Stimulated activated naive CD4-positive, alpha-beta T cell (primary cell): ENCODE measurements around the gene PUM2.

Experiments
- DNase-seq, 6 experiments: peaks; one replicate each; lab custom pipeline; 2025; lab: John Stamatoyannopoulos, UW

PUM2 gene

GRCh38 chr2:20215183-20216040 is 135.2 kb downstream of the PUM2 start:
- DNase-seq, result no peak

DNA sequence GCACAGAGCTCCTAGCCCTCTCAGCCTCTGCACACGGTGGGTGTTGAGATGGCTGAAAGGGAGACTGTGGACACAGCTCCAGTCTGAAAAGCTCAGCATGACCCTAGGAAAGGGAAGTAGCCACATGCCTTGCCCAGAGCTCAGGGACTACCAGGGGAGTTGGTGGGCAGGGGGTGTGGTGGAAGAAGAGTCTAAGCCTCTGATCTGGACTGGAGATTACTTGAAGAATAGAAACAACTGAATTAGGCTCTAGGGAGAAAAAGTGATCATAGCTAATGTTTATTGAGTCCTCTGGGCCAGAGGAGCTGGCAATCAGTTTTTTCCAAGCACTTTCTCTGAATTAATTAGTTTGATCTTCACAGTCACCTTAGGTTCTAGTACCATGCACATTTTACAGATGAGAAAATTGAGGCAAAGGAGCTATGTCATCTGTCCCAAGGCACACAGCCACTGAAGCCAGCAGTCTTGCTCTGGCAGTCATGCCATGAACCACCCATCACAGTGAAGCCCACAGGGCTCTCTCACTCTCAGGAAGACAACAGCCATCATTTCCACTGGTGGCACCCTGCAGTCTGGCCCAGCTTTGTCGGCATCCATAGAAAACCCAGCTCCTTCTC is 136.0 kb downstream of the PUM2 start:
- DNase-seq, result no peak

- DNase-seq, result no peak
Measured at GRCh38 chr2:20213651-20214565, 136.7 kb downstream of the PUM2 start.

GRCh38 chr2:20212871-20213503 is 137.7 kb downstream of the PUM2 start:
- DNase-seq, result no peak

GRCh38 chr2:20212459-20212870 is 138.2 kb downstream of the PUM2 start:
- DNase-seq, result no peak

DNA sequence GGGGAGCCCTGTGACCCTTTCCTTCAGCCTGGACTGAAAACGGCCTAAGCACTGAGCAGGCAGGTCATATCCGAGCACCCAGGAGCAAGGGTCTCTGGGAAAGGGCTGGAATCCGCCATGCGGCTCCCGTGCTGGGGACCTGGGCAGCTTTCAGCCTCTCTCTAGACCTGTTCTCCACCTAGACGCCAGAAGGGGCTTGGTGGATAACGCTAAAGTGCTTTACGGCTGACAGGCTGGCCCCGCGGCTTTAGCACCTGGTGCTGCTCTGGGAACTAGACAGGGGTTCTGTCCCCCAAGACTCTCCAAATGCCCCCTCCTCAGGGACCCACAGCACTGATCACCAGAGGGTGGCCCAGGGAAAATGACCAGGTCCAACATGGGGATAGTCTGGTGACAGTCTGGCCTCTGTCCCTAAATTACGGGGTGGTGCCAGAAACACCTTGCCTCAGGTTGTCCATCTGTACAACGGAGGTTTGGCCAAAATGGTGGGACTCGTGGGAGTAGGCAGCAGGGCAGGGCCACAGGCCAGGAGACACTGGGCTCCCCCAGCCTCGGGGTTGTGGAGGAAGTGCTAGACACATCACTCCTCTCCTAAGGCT is 138.7 kb downstream of the PUM2 start:
- DNase-seq, result no peak

GRCh38 chr2:20211420-20211819 is 139.2 kb downstream of the PUM2 start:
- DNase-seq, result no peak

- DNase-seq, result no peak
Measured at GRCh38 chr2:20210462-20210861, 140.2 kb downstream of the PUM2 start.

DNA sequence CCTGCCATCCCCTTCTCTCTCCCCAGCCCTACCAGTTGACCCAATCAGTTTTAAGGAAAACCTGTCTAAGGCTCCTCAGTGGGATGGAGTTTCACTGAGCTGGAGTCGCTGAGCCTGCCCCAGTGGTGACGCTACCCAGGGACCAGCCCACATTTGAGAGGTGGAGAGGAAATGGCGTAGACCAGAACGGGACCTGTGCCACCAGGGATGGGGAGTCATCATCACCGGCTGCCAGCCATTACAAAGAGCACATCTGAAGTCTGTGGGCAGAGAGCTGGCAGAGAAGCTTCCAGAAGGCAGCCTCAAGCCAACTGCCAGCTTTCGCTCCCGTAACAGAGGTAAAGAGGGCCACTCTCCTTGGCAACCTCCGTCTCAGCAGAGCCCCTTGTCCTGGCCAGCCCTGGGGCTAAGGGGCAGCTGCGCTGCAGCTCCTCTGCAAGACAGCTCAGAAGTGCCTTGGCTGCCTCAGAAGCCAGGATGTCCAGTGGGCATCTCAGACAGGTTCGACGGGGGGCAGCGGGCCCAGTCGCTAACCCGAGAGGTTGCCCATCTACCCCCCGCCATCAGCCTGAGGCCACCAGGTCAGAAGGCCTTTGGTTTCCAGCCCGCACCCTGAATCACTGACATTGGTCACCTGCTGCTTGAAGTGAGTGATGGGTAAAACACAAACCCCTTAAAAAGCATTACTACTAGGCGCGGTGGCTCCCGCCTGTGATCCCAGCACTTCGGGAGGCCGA is 141.1 kb downstream of the PUM2 start:
- no peak for DNase-seq

DNA sequence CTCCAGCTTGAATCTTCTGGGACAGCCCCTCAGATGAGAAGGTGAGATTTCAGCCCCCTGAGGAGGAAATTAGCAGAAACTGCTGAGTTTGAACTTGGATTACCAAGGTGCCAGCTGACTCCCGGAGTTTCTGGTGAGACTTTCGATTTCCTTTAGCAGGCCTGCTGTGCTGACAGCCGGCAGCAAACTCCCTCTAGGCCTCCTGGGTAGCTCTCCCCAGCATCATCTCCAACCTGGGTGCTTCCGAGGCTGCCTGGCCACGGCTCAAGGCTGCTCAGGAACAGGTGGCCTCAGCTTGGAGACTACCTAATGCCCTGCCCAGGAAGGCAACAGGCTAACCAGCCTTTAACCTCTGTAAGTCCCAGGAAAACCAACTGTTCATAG is 142.2 kb downstream of the PUM2 start:
- DNase-seq, result no peak

DNA sequence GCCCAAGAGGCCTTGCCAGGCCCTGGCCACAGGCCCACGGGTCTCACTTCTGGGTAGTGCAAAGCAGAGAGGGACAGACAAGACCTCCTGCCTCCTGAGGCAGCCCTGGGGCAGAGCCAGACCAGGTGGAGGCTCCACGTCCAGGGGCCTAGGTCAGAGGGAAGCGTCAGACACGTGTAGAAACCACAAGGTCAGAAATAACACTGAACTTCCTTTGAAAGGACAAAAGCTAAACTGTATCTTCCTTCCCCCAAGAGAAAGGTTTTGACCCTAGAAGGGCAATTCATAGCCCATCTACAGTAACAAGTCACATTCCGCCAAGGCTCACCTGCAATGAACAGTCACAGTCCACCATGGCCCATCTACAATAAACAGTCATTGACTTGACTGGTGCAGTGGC is 143.6 kb downstream of the PUM2 start:
- DNase-seq, result no peak

DNA sequence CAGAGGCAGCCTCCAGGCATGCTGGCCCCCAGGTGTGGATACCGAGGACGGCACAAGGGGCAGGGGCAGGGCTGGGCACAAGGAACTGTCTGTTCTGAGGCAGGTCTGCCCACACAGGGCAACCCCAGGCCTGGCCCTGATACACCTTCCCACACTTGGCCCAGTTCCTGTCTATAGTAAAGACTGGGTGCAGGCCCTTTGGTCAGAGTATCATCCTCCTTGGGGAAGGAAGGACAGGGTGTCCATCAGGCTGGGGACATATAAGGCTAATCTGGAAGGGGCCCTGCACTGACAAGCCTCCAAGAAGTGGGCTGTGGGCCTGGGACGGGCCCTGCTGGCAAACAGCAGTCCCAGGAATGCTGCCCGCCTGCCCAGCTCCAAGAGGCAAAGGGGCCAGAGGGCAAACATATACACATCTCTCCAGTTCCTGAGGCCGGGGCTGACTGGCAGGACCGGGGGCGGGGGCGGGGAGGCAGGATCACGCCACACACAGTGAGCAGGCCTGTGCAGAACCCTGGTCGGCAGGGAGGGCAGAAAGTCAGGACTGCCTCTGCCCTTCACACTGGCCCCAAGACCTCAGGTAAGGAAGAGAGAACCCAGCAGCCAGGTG is 144.6 kb downstream of the PUM2 start:
- no peak for DNase-seq

GRCh38 chr2:20205069-20205468 is 145.6 kb downstream of the PUM2 start:
- DNase-seq, result no peak

DNA sequence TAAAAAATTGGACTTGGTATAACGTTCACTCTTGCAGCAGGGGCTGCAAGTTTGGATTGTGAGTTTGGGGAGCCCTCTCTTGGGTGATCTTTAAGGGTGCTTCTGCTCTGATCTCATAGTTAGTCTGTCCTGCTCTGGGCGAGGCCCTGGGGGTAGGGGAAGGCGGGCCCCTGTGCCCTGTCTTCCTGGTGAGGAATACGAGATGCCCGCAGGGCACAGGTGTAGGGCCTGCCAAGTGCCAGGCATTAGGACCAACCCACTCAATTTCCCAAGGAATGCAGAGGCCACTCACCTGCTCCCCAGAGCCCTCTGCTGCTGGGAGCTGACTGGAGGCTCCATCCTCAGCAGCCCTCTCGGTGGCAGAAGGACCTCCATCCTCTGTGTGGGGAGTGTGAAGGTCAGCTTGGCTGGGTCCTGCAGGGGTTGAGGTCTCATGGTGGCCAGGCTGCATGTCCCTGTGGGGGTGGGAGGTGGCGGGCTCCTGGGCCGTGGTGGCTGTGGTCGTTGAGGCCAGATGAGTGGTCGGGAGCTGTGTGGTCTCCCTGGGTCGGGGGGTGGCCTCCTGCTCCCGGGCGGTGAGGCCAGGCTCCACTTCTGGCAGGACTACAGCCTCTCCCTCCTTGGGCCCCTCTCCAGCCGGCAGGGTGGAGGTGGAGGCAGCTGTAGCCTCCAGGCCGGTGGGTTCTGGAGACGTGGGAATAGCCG is 147.0 kb downstream of the PUM2 start:
- no peak for DNase-seq

GRCh38 chr2:20203072-20203471 is 147.6 kb downstream of the PUM2 start:
- DNase-seq, result no peak

- no peak for DNase-seq
Measured at GRCh38 chr2:20201671-20202070, 149.0 kb downstream of the PUM2 start.

DNA sequence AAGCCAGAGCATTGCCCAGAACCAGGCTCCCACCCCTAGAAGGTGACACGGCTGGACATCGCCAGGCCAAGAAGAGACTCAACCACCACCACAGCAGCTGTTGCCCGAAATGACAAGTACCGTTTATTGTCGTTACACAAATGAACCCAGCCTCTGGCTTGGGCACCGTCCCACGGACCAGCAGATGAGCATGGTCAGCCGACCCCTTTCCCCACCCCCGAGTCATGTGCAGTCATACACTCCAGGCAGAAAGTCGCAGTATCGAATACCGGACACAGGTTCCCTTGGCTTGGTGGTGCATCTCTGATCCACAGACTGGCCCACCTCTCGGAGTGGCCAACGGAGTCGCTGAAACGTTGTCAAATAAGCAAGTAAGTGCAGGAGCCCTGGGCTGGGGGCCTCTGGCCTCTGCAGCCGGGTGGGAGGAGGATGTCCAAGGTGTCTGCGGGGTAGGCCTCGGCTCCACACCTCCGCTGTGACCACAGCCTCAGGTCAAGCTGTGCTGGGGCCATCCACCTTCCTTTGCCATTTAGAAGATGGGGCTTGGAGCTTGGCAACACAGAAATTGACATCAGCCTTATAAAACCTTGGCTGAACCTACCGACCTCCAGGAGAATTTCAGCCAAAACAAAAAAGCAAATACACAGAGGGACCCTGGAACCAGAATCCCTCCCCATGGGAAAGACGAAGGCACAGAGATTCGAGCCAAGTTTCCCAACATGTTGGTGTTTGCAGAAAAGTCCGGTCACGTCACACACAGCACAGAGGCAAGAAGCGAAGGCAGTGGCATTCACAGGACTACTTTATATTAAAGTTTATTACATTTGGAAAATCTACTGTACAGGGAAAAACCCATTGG is 149.7 kb downstream of the PUM2 start:
- no peak for DNase-seq

DNA sequence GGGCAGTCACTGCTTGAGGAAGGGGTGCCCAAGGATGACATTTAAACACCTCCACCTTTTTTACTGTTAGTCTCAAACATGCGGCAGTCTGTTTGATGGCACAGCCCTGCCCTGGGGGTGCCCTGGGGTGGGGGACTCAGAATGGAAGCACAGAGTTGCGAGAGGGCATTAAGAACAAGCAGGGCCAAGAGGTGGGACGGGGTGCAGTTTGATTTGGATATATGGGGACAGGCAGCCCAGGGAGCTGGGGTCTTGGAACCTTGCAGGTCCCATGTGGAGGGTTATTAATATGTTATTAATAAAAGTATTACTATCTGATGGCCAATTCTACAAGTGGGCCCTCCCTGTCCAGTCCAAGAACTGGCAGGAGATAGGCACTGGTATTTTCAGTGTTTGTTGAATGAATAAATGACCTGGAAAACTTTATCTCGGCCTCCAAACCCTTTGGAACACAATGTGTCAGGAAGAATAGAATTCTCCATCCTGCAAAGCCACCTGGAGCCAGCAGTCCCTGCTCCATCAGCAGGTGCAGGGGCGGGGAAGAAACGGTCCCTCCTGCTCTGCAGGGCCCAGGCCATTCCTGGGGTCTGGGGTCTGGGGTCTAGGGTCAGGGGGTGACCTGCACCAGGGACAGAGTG is 150.9 kb downstream of the PUM2 start:
- no peak for DNase-seq
